ENCODE results near the gene FIP1L1. TPM values are rescaled to one million over a fixed set of nuclear protein-coding genes. Genes with fewer than 3 reads are reported as not detected.
A peak's percentile ranks its signal among the peaks of the same experiment; 100 is the strongest.

The FIP1L1 gene
- total and polyA plus RNA-seq, 2 of the 4 experiments (the other 2 are of a cell fraction) = 31.1 to 37.5 TPM

- no peak overlapping the region for H3K18ac ChIP-seq (ENCODE audit: low read depth, low read length)
- in situ Hi-C loops (cut with MboI; ENCODE audit: low sequenced_read_pairs) = no loop called here
- dilution Hi-C loops (cut with HindIII; ENCODE audit: low sequenced_read_pairs, unreplicated experiment) = no loop called here
- CTCF ChIA-PET = interaction anchor here (0.6 to 1.3 kb wide), 3 partner anchors 15 to 207 kb away, joined by 3 to 6 read pairs (median 3); no protein-coding TSS in a partner anchor
- 67% methylated on average over 1 of the region's 2 CpGs; no CpG with 5 or more reads in 1 of the 2 experiments for WGBS, 2 experiments (ENCODE audit: extremely low coverage in 2 of 2, insufficient read length in 1 of 2)
- H3K9me1 ChIP-seq (ENCODE audit: insufficient read depth, low read length) = peaks cover 5% of the 10 kb centered on the region; the same call in 1 of the 2 replicates
- no peak overlapping the region for H4K5ac ChIP-seq (ENCODE audit: low read depth, low read length)
- no peak overlapping the region for H3K14ac ChIP-seq (replicated peaks; ENCODE audit: low read depth, low read length)
- H2AK9ac ChIP-seq (replicated peaks; ENCODE audit: low read depth, low read length, poor library complexity) = no peak overlapping the region
- no peak overlapping the region for H3K4ac ChIP-seq (ENCODE audit: low read depth, low read length)
- intact Hi-C loops (cut with micrococcal nuclease) = loop anchor here (5.0 kb wide), 1 partner anchor 51 kb away; no protein-coding TSS in a partner anchor
- no peak overlapping the region for H2BK20ac ChIP-seq (ENCODE audit: low read depth, low read length)
- H4K8ac ChIP-seq (ENCODE audit: low read depth in 2 of 2, low read length in 2 of 2) = no peak overlapping the region
- no peak overlapping the region for H2BK5ac ChIP-seq (ENCODE audit: low read depth, low read length, poor library complexity, severe bottlenecking)
- no peak overlapping the region for H3K9ac ChIP-seq (ENCODE audit: low read depth, low read length)
- peak; percentile 30 for DNase-seq
- no peaks in the 10 kb centered on the region for H3K36me3 ChIP-seq (ENCODE audit: control insufficient read depth, insufficient read depth, low read length)
- no peak overlapping the region for H3K4me2 ChIP-seq (ENCODE audit: low read depth, low read length)
- no peak overlapping the region for H3K4me3 ChIP-seq (ENCODE audit: insufficient read depth, low read depth, low read length)
- no peak overlapping the region for H4K91ac ChIP-seq (ENCODE audit: insufficient read depth, low read depth, low read length)
- no peaks in the 10 kb centered on the region for H3K27me3 ChIP-seq (ENCODE audit: control insufficient read depth, insufficient read depth, low read length)
- ATAC-seq (ENCODE audit: low read depth) = no peak
- no peak overlapping the region; the same call in 1 of the 2 replicates for H2AK5ac ChIP-seq (ENCODE audit: low read depth, low read length)
- no peaks in the 10 kb centered on the region for H4K20me1 ChIP-seq (ENCODE audit: insufficient read depth, low read length)
- TF ChIP-seq CEBPB (IDR thresholded peaks at IDR 0.05; ENCODE audit: low read depth, low read length) (no peak), RAD21 (IDR thresholded peaks at IDR 0.05; ENCODE audit: low read length) (peak; percentile 45), MAFK (IDR thresholded peaks at IDR 0.05; ENCODE audit: low read depth, low read length) (no peak), CTCF (conservative IDR thresholded peaks at IDR 0.05; ENCODE audit: low read depth, low read length) (peak; percentile 47), SMC3 (IDR thresholded peaks at IDR 0.05; ENCODE audit: low read depth, low read length) (peak; percentile 22; the same call in 1 of the 2 replicates), POLR2A (IDR thresholded peaks at IDR 0.05; ENCODE audit: low read depth, low read length) (no peak), MXI1 (IDR thresholded peaks at IDR 0.05; ENCODE audit: borderline replicate concordance, low read depth, low read length) (no peak)
- H2BK120ac ChIP-seq (ENCODE audit: low read depth, low read length) = peak overlapping the region; percentile 18; the same call in 1 of the 2 replicates
- no peak overlapping the region for H2AFZ ChIP-seq (replicated peaks; ENCODE audit: low read length, poor library complexity)
- BruUV-seq (replicated peaks) = no TSS peak
- no peak overlapping the region for H3K56ac ChIP-seq (ENCODE audit: extremely low read depth, insufficient read depth, low read length)
- peak overlapping the region; percentile 28; the same call in 1 of the 3 replicates for H2BK15ac ChIP-seq (ENCODE audit: low read depth, low read length)
- H3K4me1 ChIP-seq (ENCODE audit: control insufficient read depth, insufficient read depth, low read length) = peaks cover 6% of the 10 kb centered on the region
- 0 out of 4 replicates have a peak, but pooled peaks cover 0 to 3% of the 10 kb centered on the region in 2 experiments for H3K79me1 ChIP-seq (ENCODE audit: low read depth in 1 of 2, low read length in 2 of 2)
- H3K27ac ChIP-seq (ENCODE audit: insufficient read depth, low read length) = no peak overlapping the region
- no peak overlapping the region for H3K23ac ChIP-seq (ENCODE audit: low read depth, low read length)
- POLR2A ChIA-PET (ENCODE audit: unreplicated experiment) = no interaction called here
- H3K9me3 ChIP-seq (ENCODE audit: control insufficient read depth, insufficient read depth, low read length) = no peaks in the 10 kb centered on the region
These were observed 128.5 kb downstream of the FIP1L1 start for GRCh38 chr4:53505947-53506346.
